Measurements from ENCODE around the gene ZSWIM7. TPM values are rescaled to one million over a fixed set of nuclear protein-coding genes. Genes with fewer than 3 reads are reported as not detected.

The ZSWIM7 gene
- total and polyA plus RNA-seq, 2 experiments from 2014 or later: 16.3 to 50.4 TPM

DNA sequence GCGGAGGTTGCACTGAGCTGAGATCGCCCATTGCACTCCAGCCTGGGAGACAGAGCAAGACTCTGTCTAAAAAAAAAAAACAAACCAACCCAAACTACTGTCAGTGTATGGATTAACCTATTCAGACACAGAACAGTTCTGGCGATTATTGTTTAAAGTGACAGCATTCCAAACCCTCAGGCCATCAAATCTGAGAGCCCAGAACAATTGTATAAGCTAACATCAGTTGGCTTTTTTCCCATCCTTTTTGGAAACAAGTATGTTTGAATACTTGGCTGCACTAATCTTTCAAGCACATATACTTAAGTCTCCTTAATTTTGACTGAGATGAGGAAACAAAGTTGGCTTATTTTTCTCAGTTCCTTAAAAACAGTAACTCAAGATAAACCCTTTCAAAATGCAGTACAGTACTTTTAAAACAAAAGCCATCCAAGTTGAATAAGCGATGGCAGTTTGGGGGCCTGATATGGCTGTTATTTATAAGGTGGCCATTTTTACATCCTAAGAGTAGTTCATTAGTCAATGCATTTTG lies 1.4 kb downstream of the ZSWIM7 start:
- H3K9me3 Mint-ChIP-seq: peaks cover 6% of the 10 kb centered on the region
- Histone ChIP-seq H3K27me3 (ENCODE audit: insufficient read depth) (no peaks in the 10 kb centered on the region), H4K20me1 (replicated peaks; ENCODE audit: insufficient read depth) (peaks cover 12% of the 10 kb centered on the region), H3K4me2 (no peak overlapping the region; the same call in 1 of the 2 replicates), H3K27ac (ENCODE audit: low read depth) (no peak overlapping the region), H3K36me3 (ENCODE audit: insufficient read depth) (peaks cover 18% of the 10 kb centered on the region), H3K4me1 (ENCODE audit: insufficient read depth) (peaks cover 12% of the 10 kb centered on the region), H3K9me2 (ENCODE audit: insufficient read depth) (no peaks in the 10 kb centered on the region), H3K4me3 (no peak overlapping the region), H3K79me2 (replicated peaks; ENCODE audit: insufficient read depth) (peaks cover 38% of the 10 kb centered on the region), H3F3A (replicated peaks; ENCODE audit: low read depth) (no peaks in the 10 kb centered on the region), H2AFZ (no peak overlapping the region)
- ATAC-seq: no peak
- peaks cover 4% of the 10 kb centered on the region for H3K27me3 Mint-ChIP-seq (ENCODE audit: insufficient read depth, low read depth, poor library complexity)
- peak overlapping the region; percentile 88; the same call in 2 of the 3 replicates for H3K4me3 Mint-ChIP-seq
- peak overlapping the region; percentile 97; the same call in 1 of the 2 replicates for H3K27ac Mint-ChIP-seq
- no peak for DNase-seq (ENCODE audit: low spot score)
- H3K36me3 Mint-ChIP-seq (ENCODE audit: low read depth): peaks cover 43% of the 10 kb centered on the region
- no peak for TF ChIP-seq EZH2phosphoT487 (IDR thresholded peaks at IDR 0.05; ENCODE audit: unreplicated experiment)
- TF ChIP-seq STAT1 (IDR thresholded peaks at IDR 0.05; ENCODE audit: unreplicated experiment): no peak
- no peak for TF ChIP-seq ZNF114 (CRISPR knock-in tag; IDR thresholded peaks at IDR 0.05)
- TF ChIP-seq POLR2AphosphoS5 (IDR thresholded peaks at IDR 0.05; ENCODE audit: low read depth): no peak
- TF ChIP-seq EZH2 (IDR thresholded peaks at IDR 0.05; ENCODE audit: low read depth, unreplicated experiment): no peak
- TF ChIP-seq, protein P1, sequence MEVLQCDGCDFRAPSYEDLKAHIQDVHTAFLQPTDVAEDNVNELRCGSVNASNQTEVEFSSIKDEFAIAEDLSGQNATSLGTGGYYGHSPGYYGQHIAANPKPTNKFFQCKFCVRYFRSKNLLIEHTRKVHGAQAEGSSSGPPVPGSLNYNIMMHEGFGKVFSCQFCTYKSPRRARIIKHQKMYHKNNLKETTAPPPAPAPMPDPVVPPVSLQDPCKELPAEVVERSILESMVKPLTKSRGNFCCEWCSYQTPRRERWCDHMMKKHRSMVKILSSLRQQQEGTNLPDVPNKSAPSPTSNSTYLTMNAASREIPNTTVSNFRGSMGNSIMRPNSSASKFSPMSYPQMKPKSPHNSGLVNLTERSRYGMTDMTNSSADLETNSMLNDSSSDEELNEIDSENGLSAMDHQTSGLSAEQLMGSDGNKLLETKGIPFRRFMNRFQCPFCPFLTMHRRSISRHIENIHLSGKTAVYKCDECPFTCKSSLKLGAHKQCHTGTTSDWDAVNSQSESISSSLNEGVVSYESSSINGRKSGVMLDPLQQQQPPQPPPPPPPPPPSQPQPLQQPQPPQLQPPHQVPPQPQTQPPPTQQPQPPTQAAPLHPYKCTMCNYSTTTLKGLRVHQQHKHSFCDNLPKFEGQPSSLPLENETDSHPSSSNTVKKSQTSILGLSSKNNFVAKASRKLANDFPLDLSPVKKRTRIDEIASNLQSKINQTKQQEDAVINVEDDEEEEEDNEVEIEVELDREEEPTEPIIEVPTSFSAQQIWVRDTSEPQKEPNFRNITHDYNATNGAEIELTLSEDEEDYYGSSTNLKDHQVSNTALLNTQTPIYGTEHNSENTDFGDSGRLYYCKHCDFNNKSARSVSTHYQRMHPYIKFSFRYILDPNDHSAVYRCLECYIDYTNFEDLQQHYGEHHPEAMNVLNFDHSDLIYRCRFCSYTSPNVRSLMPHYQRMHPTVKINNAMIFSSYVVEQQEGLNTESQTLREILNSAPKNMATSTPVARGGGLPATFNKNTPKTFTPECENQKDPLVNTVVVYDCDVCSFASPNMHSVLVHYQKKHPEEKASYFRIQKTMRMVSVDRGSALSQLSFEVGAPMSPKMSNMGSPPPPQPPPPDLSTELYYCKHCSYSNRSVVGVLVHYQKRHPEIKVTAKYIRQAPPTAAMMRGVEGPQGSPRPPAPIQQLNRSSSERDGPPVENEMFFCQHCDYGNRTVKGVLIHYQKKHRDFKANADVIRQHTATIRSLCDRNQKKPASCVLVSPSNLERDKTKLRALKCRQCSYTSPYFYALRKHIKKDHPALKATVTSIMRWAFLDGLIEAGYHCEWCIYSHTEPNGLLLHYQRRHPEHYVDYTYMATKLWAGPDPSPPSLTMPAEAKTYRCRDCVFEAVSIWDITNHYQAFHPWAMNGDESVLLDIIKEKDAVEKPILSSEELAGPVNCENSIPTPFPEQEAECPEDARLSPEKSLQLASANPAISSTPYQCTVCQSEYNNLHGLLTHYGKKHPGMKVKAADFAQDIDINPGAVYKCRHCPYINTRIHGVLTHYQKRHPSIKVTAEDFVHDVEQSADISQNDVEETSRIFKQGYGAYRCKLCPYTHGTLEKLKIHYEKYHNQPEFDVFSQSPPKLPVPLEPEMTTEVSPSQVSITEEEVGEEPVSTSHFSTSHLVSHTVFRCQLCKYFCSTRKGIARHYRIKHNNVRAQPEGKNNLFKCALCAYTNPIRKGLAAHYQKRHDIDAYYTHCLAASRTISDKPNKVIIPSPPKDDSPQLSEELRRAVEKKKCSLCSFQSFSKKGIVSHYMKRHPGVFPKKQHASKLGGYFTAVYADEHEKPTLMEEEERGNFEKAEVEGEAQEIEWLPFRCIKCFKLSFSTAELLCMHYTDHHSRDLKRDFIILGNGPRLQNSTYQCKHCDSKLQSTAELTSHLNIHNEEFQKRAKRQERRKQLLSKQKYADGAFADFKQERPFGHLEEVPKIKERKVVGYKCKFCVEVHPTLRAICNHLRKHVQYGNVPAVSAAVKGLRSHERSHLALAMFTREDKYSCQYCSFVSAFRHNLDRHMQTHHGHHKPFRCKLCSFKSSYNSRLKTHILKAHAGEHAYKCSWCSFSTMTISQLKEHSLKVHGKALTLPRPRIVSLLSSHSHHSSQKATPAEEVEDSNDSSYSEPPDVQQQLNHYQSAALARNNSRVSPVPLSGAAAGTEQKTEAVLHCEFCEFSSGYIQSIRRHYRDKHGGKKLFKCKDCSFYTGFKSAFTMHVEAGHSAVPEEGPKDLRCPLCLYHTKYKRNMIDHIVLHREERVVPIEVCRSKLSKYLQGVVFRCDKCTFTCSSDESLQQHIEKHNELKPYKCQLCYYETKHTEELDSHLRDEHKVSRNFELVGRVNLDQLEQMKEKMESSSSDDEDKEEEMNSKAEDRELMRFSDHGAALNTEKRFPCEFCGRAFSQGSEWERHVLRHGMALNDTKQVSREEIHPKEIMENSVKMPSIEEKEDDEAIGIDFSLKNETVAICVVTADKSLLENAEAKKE (CRISPR knock-in tag; IDR thresholded peaks at IDR 0.05): no peak
- TF ChIP-seq JUNB (IDR thresholded peaks at IDR 0.05; ENCODE audit: unreplicated experiment): no peak
- TF ChIP-seq, protein P2, sequence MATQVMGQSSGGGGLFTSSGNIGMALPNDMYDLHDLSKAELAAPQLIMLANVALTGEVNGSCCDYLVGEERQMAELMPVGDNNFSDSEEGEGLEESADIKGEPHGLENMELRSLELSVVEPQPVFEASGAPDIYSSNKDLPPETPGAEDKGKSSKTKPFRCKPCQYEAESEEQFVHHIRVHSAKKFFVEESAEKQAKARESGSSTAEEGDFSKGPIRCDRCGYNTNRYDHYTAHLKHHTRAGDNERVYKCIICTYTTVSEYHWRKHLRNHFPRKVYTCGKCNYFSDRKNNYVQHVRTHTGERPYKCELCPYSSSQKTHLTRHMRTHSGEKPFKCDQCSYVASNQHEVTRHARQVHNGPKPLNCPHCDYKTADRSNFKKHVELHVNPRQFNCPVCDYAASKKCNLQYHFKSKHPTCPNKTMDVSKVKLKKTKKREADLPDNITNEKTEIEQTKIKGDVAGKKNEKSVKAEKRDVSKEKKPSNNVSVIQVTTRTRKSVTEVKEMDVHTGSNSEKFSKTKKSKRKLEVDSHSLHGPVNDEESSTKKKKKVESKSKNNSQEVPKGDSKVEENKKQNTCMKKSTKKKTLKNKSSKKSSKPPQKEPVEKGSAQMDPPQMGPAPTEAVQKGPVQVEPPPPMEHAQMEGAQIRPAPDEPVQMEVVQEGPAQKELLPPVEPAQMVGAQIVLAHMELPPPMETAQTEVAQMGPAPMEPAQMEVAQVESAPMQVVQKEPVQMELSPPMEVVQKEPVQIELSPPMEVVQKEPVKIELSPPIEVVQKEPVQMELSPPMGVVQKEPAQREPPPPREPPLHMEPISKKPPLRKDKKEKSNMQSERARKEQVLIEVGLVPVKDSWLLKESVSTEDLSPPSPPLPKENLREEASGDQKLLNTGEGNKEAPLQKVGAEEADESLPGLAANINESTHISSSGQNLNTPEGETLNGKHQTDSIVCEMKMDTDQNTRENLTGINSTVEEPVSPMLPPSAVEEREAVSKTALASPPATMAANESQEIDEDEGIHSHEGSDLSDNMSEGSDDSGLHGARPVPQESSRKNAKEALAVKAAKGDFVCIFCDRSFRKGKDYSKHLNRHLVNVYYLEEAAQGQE (IDR thresholded peaks at IDR 0.05; ENCODE audit: unreplicated experiment): no peak
- TF ChIP-seq CREB1 (CRISPR knock-in tag; IDR thresholded peaks at IDR 0.05; ENCODE audit: low read depth): no peak
- TF ChIP-seq, protein P3, sequence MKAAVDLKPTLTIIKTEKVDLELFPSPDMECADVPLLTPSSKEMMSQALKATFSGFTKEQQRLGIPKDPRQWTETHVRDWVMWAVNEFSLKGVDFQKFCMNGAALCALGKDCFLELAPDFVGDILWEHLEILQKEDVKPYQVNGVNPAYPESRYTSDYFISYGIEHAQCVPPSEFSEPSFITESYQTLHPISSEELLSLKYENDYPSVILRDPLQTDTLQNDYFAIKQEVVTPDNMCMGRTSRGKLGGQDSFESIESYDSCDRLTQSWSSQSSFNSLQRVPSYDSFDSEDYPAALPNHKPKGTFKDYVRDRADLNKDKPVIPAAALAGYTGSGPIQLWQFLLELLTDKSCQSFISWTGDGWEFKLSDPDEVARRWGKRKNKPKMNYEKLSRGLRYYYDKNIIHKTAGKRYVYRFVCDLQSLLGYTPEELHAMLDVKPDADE (IDR thresholded peaks at IDR 0.05): no peak
- no peak for TF ChIP-seq NANOG (IDR thresholded peaks at IDR 0.05; ENCODE audit: borderline replicate concordance)
- TF ChIP-seq ZNF331 (CRISPR knock-in tag; IDR thresholded peaks at IDR 0.05; ENCODE audit: low read depth): no peak
- TF ChIP-seq, protein P4, sequence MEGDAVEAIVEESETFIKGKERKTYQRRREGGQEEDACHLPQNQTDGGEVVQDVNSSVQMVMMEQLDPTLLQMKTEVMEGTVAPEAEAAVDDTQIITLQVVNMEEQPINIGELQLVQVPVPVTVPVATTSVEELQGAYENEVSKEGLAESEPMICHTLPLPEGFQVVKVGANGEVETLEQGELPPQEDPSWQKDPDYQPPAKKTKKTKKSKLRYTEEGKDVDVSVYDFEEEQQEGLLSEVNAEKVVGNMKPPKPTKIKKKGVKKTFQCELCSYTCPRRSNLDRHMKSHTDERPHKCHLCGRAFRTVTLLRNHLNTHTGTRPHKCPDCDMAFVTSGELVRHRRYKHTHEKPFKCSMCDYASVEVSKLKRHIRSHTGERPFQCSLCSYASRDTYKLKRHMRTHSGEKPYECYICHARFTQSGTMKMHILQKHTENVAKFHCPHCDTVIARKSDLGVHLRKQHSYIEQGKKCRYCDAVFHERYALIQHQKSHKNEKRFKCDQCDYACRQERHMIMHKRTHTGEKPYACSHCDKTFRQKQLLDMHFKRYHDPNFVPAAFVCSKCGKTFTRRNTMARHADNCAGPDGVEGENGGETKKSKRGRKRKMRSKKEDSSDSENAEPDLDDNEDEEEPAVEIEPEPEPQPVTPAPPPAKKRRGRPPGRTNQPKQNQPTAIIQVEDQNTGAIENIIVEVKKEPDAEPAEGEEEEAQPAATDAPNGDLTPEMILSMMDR (conservative IDR thresholded peaks at IDR 0.05; ENCODE audit: low read depth in 2 of 2): no peak
- H3K4me1 Mint-ChIP-seq: peaks cover 12% of the 10 kb centered on the region
